Measurements from ENCODE around the gene CBARP. TPM values are rescaled to one million over a fixed set of nuclear protein-coding genes. Genes with fewer than 3 reads are reported as not detected.

CBARP gene
- total RNA-seq, 1 experiment from 2014 or later: 28.4 TPM

GRCh38 chr19:1244693-1245451 is 7.1 kb upstream of the CBARP start:
- H3K27me3 ChIP-seq (ENCODE audit: insufficient read depth, low read length): no peaks in the 10 kb centered on the region
- no peak for DNase-seq
- no peak overlapping the region for H3K4ac ChIP-seq (ENCODE audit: low read depth, low read length)
- no peak overlapping the region for H3T11ph ChIP-seq (ENCODE audit: low read length)
- no peaks in the 10 kb centered on the region for H3K9me3 ChIP-seq (ENCODE audit: control insufficient read depth, low read depth, low read length)
- H4K91ac ChIP-seq (ENCODE audit: insufficient read length, low read depth, low read length): no peak overlapping the region
- Mint-ChIP-seq H3K4me1 (peaks cover 5 to 16% of the 10 kb centered on the region in 2 experiments), H3K4me3 (peak overlapping the region in 1 of 2 experiments; percentile 73; a peak in 3 of 5 replicates), H3K9me3 (no peaks in the 10 kb centered on the region; a peak in 1 of 5 replicates), H3K27me3 (ENCODE audit: low read depth) (no peaks in the 10 kb centered on the region; the same call in 1 of the 2 replicates), H3K27ac (peak overlapping the region; percentile 89 to 94 (median 92); a peak in 6 of 7 replicates), H3K36me3 (ENCODE audit: insufficient read depth in 1 of 3, low read depth in 3 of 3) (peaks cover 0 to 4% (median 0%) of the 10 kb centered on the region in 3 experiments; a peak in 3 of 7 replicates)
- no peak overlapping the region for H2AK5ac ChIP-seq (ENCODE audit: insufficient read length, low read length)
- H3K79me2 ChIP-seq (ENCODE audit: insufficient read depth, low read length): no peaks in the 10 kb centered on the region; the same call in 1 of the 2 replicates
- H3K4me1 ChIP-seq (ENCODE audit: insufficient read depth, low read length): no peaks in the 10 kb centered on the region
- no peak overlapping the region for H2BK120ac ChIP-seq (ENCODE audit: low read depth, low read length, poor library complexity, severe bottlenecking)
- no CpG with 5 or more reads among the region's 31 CpGs for WGBS (ENCODE audit: extremely low coverage, insufficient read length, low lambda C conversion rate)
- no peak for TF ChIP-seq CTCF (conservative IDR thresholded peaks at IDR 0.05)
- H4K8ac ChIP-seq (replicated peaks; ENCODE audit: insufficient read length, low read depth, low read length): no peak overlapping the region
- no peak overlapping the region for H2BK20ac ChIP-seq (ENCODE audit: low read depth, low read length, poor library complexity, severe bottlenecking)
- H3K56ac ChIP-seq (ENCODE audit: insufficient read length, low read depth, low read length): no peak overlapping the region
- no peak overlapping the region for H2BK5ac ChIP-seq (ENCODE audit: insufficient read length, low read length)
- no peak overlapping the region for H4K5ac ChIP-seq (ENCODE audit: insufficient read length, low read depth, low read length)
- H3K79me1 ChIP-seq (ENCODE audit: insufficient read depth, low read depth, low read length, poor library complexity, severe bottlenecking): no peaks in the 10 kb centered on the region
- H3K9ac ChIP-seq (ENCODE audit: extremely low read depth, insufficient read length, low read length): no peak overlapping the region
- no peak overlapping the region for H3K14ac ChIP-seq (ENCODE audit: insufficient read depth, low read length)
- no peak overlapping the region for H3K18ac ChIP-seq (ENCODE audit: insufficient read length, low read depth, low read length)
- no peaks in the 10 kb centered on the region for H4K20me1 ChIP-seq (ENCODE audit: control insufficient read depth, insufficient read depth, insufficient read length)
- H3K23me2 ChIP-seq (ENCODE audit: insufficient read length, low read depth, low read length, poor library complexity, severe bottlenecking): peaks cover 1% of the 10 kb centered on the region
- H2BK15ac ChIP-seq (ENCODE audit: low read depth, low read length): no peak overlapping the region
- no peak overlapping the region for H3K23ac ChIP-seq (ENCODE audit: insufficient read length, low read depth, low read length)
- no peak overlapping the region for H3K27ac ChIP-seq (ENCODE audit: insufficient read length, low read depth, low read length)
- H3K4me2 ChIP-seq (ENCODE audit: insufficient read depth, insufficient read length, low read length): no peak overlapping the region
- H2AFZ ChIP-seq (ENCODE audit: low read length): no peak overlapping the region
- no peak overlapping the region for H2BK12ac ChIP-seq (ENCODE audit: insufficient read length, low read depth, low read length)

Data from H9 (cell line).